ENCODE measurements around the gene IL23R.

- no peak for TF ChIP-seq CTCF (IDR thresholded peaks at IDR 0.05 in 4 of 5, conservative IDR thresholded peaks at IDR 0.05 in 1 of 5)
- no peak for TF ChIP-seq POLR2A (IDR thresholded peaks at IDR 0.05)
Measured at GRCh38 chr1:67300561-67300960, 134.3 kb downstream of the IL23R start.

Measured in gastrocnemius medialis (tissue), 4 donors.